NK-92 (cell line): Measurements from ENCODE around the gene DNAJA1.
"Not testable (repeated sequence)": the region's sequence is repeated elsewhere in the genome, so short reads cannot be mapped to it uniquely, and the experiment has no call there.

ENCODE experiments used
- DNase-seq: peaks from one replicate; lab custom pipeline; 2025; ENCODE audit not compliant: unreplicated experiment; lab: John Stamatoyannopoulos, UW

The DNAJA1 gene

GRCh38 chr9:33024966-33025571 is at the start of gene DNAJA1:
Gene DNAJA1, plus strand, starts transcription at chr9:33025273. Its CDS starts 1,212 bp downstream, at chr9:33026485.
- peak; percentile 53 for DNase-seq

- DNase-seq: no peak
These were observed 47.0 kb upstream of the DNAJA1 start for GRCh38 chr9:32978051-32978450.

GRCh38 chr9:32986971-32987370 is 38.1 kb upstream of the DNAJA1 start:
- no peak for DNase-seq

GRCh38 chr9:32989660-32990059 is 35.4 kb upstream of the DNAJA1 start:
- DNase-seq: no peak

GRCh38 chr9:32991897-32992594 is 33.0 kb upstream of the DNAJA1 start:
- no peak for DNase-seq

- DNase-seq: no peak
These were observed 32.4 kb upstream of the DNAJA1 start for GRCh38 chr9:32992595-32993238.

GRCh38 chr9:33000682-33001055 is 24.4 kb upstream of the DNAJA1 start:
- not testable (repeated sequence) for DNase-seq

- DNase-seq: not testable (repeated sequence)
These were observed 19.7 kb upstream of the DNAJA1 start for GRCh38 chr9:33005335-33005734.

- DNase-seq: no peak
These were observed 17.3 kb upstream of the DNAJA1 start for GRCh38 chr9:33007755-33008154.

GRCh38 chr9:33011831-33012230 is 13.2 kb upstream of the DNAJA1 start:
- DNase-seq: no peak

- no peak for DNase-seq
These were observed 12.6 kb upstream of the DNAJA1 start for GRCh38 chr9:33012328-33013069.

GRCh38 chr9:33013962-33014664 is 11.0 kb upstream of the DNAJA1 start:
- no peak for DNase-seq

- no peak for DNase-seq
These were observed 10.4 kb upstream of the DNAJA1 start for GRCh38 chr9:33014665-33015014.

GRCh38 chr9:33017283-33018041 is 7.6 kb upstream of the DNAJA1 start:
- DNase-seq: no peak

GRCh38 chr9:33019797-33020196 is 5.3 kb upstream of the DNAJA1 start:
- DNase-seq: no peak

- no peak for DNase-seq
These were observed 2.8 kb upstream of the DNAJA1 start for GRCh38 chr9:33022303-33022702.

- DNase-seq: no peak
These were observed 2.3 kb upstream of the DNAJA1 start for GRCh38 chr9:33022755-33023154.

- no peak for DNase-seq
These were observed 1.4 kb upstream of the DNAJA1 start for GRCh38 chr9:33023661-33024060.

GRCh38 chr9:33024126-33024965 is 727 bp upstream of the DNAJA1 start:
- DNase-seq: no peak
